Adrenal gland (tissue), 5 donors: ENCODE results near the gene NRSN1.

ENCODE experiments used
- CTCF ChIP-seq, 6 experiments: fragments of 450-650 bp in 4 of 6; fragments of 200-600 bp in 2 of 6; sonication (generic) in 1 of 6; IDR thresholded peaks; 1 replicate in 5 of 6; 2 replicates in 1 of 6; pipeline versions ENCODE4 v1.5.1 to v1.8.0; 2016 to 2021; ENCODE audit warnings: antibody characterized with exemption in 6 of 6, mild to moderate bottlenecking in 2 of 6, moderate library complexity in 1 of 6
- POLR2A ChIP-seq, 2 donors: fragments of 450-650 bp; IDR thresholded peaks; one replicate each; pipeline ENCODE4 v1.6.1; 2017; ENCODE audit warnings: antibody characterized with exemption in 2 of 2, mild to moderate bottlenecking in 2 of 2, moderate library complexity in 1 of 2
- donor health status: DM: no; HTN: no; CAD: no.

GRCh38 chr6:24100024-24100769, 25.8 kb upstream of the NRSN1 start:
- TF ChIP-seq CTCF (IDR thresholded peaks at IDR 0.05) (no peak), POLR2A (IDR thresholded peaks at IDR 0.05) (no peak)
